SH-SY5Y (cell line): ENCODE results near the gene FOCAD.

Experiments used
- GATA2 ChIP-seq: IDR thresholded peaks from 2 replicates; pipeline ENCODE4 v1.6.1; 2011; ENCODE audit warnings: mild to moderate bottlenecking, low read depth, low read length
- GATA3 ChIP-seq: IDR thresholded peaks from 2 replicates; pipeline ENCODE4 v1.6.1; 2011; ENCODE audit warnings: low read depth, mild to moderate bottlenecking, low read length, moderate library complexity

DNA sequence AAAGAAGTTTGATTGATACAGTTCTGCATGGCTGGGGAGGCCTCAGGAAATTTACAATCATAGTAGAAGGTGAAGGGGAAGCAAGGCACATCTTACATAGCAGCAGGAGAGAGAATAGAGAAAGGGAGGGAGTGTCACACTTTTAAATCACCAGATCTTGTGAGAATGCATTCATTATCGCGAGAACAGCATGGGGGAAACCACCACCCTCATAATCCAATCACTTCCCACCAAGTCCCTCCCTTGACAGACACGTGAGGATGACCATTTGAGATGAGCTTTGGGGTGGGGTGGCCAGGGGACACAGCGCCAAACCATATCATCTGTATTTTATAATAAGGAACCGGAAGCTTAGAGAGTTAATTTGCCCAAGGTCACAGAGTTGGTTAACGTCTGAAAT, 13.7 kb upstream of the FOCAD start:
- TF ChIP-seq GATA2 = no peak
- TF ChIP-seq GATA3 = no peak
